ENCODE measurements around the gene CUL9.

GRCh38 chr6:43219119-43219518 lies 37.1 kb downstream of the CUL9 start:
- no peak for TF ChIP-seq CTCF (IDR thresholded peaks at IDR 0.05; ENCODE audit: low read length)
- TF ChIP-seq EZH2phosphoT487 (IDR thresholded peaks at IDR 0.05; ENCODE audit: low read length), result no peak
- no peak for TF ChIP-seq EZH2 (optimal IDR thresholded peaks at IDR 0.05; ENCODE audit: low read depth, low read length)
